Measurements from ENCODE around the gene EPHB1.

EPHB1 gene

DNA sequence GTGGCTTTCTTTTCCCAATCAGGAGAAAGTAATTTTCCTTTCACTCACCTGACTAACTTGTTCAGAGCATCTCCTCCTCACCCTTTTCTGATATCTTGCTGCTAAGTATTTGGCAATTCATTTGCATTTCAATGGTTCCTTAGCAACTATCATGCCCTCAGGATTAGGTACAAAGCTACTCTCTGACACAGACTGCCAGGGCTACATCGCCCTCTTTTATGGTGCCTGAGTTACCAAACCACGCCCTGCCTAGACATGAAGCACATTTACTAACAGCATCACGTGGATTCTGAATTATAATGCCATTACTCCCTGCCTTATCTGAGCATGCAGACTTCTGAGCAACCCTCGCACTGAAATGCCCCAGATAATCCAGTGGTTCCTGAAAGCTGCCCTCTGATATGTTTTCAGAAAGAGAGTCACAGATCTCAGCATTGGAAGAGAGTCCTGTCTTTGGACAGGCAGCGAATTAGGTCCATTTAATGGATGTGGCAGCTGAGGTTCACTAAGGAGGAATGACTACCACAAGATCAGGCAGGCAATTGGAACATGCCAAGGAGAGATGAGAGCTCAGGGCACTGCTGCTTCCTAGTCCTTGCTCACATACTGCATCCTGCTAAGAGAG is 14.5 kb downstream of the EPHB1 start:
- no peak for DNase-seq

DNA sequence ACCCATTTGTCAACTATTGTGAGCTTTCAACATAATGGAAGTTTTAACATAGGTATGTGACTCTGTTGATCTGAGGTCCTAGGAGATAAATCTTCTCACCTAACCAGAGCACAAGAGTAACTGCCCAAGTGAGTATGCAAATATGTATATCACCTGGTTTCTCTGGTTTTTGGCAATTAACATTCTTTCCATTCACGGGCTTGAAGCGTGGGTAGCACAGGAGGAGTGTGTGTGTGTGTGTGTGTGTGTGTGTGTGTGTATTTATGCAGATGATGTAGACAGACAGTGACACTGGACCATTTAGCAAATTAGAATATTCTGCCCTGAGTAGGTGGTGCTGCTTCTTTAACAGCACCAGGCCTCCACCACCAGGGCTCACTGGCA is 15.0 kb downstream of the EPHB1 start:
- DNase-seq, result no peak

- no peak for DNase-seq
These were observed 15.8 kb downstream of the EPHB1 start for GRCh38 chr3:134810850-134811249.

GRCh38 chr3:134813618-134814017 is 18.6 kb downstream of the EPHB1 start:
- DNase-seq, result no peak

- DNase-seq, result no peak
These were observed 20.5 kb downstream of the EPHB1 start for GRCh38 chr3:134815519-134815918.

DNA sequence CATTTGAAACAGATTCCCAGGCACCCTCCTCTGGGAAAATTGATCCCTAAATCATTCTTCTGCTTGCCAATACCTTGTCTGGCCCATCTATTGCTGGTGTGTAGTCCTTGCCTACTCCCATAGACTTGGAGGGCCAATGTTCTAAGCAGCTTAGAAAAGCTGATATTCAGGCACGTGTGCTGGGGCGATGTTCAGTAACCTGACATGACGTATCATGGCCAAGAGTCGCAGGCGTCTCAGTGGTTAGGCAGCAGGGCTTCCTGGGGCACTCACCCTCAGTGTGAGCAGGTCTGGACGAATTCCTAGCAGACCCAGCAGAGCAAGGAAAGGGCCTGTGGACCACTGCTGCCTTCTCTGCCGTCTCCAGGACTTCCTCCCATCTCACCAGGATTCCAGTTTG is 21.6 kb downstream of the EPHB1 start:
- DNase-seq, result no peak

DNA sequence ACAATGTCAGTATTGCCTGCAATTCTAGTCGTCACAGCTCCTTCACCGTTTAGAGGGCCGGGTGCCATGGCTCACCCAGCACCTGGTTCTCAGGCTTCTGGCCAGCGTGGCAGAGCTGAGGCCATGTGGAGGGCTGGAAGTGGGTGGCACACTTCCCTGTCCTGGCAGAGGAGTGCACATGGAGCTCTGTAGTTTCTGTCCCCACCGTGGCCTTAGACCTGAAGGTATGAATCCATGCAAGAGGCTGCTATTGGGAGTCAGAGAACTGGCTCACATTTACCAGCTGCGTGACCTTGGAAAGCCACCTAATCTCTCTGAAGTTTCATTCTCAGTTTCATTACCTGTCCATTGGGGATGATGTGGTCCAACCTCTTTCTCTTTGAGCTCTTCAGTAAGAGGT is 22.2 kb downstream of the EPHB1 start:
- no peak for DNase-seq

DNA sequence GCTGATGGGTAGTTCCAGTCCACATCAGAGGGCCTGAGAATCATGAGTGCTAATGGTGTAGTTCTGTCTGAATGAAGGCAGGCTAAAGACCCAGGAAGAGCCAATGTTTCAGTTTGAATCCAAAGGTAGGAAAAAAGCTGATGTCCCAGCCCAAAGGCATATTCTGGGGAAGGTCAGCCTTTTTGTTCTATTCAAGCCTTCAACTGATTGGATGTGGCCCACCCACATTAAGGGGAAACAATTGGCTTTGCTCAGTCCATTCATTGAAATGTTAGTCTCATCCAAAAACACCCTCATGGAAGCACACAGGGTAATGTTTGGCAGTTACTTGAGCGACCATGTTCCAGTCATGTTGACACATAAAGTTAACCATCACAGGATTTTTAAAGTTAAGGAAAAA is 25.9 kb downstream of the EPHB1 start:
- DNase-seq, result no peak

DNA sequence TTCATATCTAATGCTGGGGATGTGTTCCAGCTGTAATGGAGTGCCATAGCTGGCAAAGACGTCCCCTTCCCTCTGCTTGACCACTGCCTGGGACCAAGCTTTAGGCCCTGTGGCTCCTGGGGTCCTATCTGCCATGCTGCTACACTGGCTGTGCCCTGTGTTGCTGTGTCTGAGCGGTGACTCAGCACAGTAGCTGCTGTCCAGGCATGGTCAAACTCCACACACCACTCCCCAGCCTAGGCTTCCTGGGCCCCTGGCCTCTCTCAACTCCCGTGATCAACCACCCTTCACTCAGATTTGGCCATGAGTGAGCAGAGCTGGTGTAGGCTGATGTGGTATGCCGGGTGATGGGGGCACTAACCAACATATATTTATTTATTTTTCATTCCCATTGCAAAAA is 27.0 kb downstream of the EPHB1 start:
- DNase-seq, result no peak

GRCh38 chr3:134823679-134824078 is 28.6 kb downstream of the EPHB1 start:
- DNase-seq, result no peak

DNA sequence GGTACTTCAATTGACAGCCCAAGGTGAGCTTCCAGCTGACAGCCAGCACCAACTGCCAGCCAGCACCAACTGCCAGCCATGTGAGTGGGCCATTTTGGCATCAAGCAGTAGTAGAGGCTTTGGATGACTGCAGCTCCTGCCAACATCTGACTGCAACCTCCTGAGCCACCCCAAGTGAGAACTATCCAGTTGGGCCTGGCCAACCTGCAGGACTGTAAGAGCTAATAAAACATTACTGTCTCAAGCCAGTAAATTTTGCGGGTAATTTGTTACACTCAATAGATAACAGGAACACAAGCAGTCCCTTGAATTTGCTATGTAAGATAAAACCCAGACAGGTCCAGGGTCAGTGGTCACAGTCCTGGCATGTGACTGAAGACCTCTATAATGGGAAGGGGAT is 29.7 kb downstream of the EPHB1 start:
- no peak for DNase-seq

GRCh38 chr3:134827213-134827612 is 32.2 kb downstream of the EPHB1 start:
- DNase-seq, result no peak

- no peak for DNase-seq
These were observed 34.7 kb downstream of the EPHB1 start for GRCh38 chr3:134829721-134830120.

- DNase-seq, result no peak
These were observed 37.5 kb downstream of the EPHB1 start for GRCh38 chr3:134832585-134832984.

DNA sequence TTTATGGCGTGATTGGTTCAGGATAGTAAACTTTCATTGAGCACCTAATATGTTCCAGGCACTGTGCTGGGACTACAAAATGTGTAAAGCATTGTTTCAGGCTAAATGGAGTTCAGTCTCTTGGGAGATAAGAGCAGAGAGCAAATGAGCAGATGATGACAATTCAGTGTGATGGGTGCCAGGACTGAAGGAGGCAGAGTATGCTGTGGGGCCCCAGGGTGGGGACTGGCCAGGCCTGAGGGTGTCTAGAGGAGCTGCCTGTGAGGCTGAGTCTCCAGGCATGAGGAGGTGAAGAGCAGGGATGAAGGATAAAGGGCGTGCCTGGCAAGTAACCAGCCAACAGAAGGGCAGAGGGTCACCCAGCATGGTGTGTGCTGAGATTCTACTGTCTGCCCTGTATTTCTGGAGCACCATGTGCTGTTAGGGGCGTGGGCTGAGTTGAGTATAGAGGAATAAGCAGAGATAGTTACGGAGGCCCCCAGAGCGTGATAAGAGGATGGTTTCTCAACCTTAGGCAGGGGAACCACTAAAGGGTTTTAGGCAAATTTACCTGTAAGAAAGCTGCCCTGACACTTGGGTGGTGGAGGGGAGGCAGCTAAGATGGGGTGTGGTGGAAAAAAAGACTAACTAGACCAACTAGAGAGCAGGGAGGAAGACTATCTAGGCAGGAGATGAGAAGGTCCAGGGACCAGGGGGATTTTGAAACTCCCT is 38.5 kb downstream of the EPHB1 start:
- no peak for DNase-seq

GRCh38 chr3:134836921-134837320 is 41.9 kb downstream of the EPHB1 start:
- DNase-seq, result no peak

DNA sequence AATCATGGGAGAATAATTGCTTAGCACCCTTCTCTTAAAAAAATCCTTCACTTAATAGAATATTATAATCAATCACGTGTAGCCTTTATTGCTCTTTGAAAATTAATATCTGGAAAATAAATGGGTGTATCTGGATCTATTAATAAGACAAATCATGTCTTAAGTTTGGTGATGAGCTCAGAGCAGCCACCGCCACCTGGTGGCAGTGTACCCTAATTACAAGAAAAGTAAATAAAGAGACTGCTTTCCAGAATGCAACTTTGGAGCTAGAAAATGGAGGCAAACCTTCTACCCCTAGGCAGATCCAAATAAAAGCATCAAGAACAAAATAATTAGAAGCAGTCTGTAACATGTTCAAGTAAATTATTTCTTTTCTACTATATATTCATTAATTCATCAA is 43.5 kb downstream of the EPHB1 start:
- DNase-seq, result no peak

- DNase-seq, result no peak
These were observed 44.4 kb downstream of the EPHB1 start for GRCh38 chr3:134839422-134839821.

- no peak for DNase-seq
These were observed 44.9 kb downstream of the EPHB1 start for GRCh38 chr3:134839990-134840389.

DNA sequence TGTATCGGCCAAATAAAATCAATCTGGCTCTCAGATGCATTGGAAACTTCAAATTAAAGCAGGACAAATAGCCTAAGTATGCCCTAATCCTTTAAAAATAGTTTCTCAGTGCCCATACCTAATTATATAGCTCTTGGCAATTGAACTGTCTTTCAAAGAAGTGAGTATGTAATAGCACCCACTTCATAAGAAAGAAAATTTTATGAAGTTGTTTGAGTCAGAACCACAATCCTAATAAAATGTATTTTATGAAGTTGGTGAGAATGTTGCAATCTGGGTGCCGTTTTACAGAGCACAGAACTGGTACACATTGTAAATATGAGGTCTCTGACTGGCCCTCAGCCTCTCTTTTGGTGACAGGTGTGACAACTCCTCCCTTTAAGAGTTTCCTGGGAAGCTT is 45.4 kb downstream of the EPHB1 start:
- no peak for DNase-seq

- no peak for DNase-seq
These were observed 51.0 kb downstream of the EPHB1 start for GRCh38 chr3:134846084-134846483.

DNA sequence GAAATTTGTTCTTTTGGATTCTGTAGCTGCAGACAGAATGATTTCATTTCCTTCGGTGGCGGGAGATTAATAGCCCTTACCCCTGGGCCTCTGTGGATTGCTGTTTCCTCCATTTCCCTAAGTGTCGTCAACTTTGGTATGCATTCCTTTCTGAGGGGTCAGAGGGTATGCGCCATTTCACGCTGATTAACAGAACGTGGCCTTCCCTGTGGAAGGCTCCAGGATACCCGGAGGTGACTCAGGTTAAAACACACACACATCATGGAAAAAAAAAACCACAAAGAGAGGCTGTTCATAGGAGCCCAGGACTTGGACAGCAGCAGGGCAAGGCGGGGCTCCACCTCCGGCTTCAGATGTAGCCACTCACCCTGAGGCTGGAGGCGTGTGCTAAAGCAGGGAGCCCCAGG is 51.9 kb downstream of the EPHB1 start:
- no peak for DNase-seq

DNA sequence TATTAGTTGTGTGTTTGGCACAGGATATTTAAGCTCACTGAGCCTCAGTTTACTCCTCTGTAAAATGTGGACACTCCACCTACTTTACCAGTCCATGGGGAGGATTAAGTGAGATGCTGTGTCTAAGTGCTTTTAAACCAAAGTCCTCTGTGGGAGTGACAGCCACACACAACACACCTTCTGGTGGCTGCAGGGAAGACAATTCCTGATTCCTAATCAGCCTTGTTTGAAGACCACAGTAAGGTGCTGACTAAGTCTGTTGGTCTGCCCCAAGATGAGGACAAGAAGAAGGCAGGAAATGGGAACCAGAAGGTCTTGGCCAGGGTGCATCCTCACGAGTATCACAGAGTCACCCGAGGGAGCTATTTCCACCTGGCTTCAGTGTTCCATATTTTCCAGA is 52.3 kb downstream of the EPHB1 start:
- DNase-seq, result no peak

- no peak for DNase-seq
These were observed 54.5 kb downstream of the EPHB1 start for GRCh38 chr3:134849561-134849960.

GRCh38 chr3:134850761-134851160 is 55.7 kb downstream of the EPHB1 start:
- no peak for DNase-seq

Data from NCI-H524 (cell line).